Measurements from ENCODE around the gene C20orf96. TPM values are rescaled to one million over a fixed set of nuclear protein-coding genes. Genes with fewer than 3 reads are reported as not detected.

Gene C20orf96
- total and polyA plus RNA-seq, 2 of the 4 experiments (the other 2 are of a cell fraction) = 2.0 to 9.8 TPM

DNA sequence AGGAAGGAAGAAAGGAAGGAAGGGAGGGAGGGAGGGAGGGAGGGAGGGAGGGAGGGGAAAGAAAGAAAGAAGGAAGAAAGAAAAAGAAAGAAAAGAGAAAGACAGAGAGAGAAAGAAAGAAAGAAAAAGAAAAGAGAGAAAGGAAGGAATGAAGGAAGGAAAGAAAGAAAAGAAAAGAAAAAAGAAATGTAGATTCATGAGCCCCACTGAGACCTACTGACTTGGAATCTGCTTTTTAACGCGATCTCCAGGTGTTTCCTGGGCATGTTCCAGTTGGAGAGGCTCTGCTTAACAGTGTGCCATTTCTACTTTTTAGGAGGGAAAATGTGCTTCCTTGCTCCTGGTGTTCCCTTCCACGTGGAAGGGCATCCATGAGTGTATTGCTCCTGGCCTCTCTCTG is 16.7 kb downstream of the C20orf96 start:
- no peak overlapping the region for H4K8ac ChIP-seq (ENCODE audit: low read depth in 2 of 2, low read length in 2 of 2)
- WGBS, 2 experiments (ENCODE audit: extremely low coverage in 2 of 2, insufficient read length in 1 of 2) = 87% methylated on average over 3 of the region's 3 CpGs; no CpG with 5 or more reads in 1 of the 2 experiments

More for the DNA sequence above, 16.7 kb downstream of the C20orf96 start:
- Histone ChIP-seq H4K5ac (ENCODE audit: low read depth, low read length) (no peak overlapping the region), H4K91ac (ENCODE audit: insufficient read depth, low read depth, low read length) (no peak overlapping the region), H4K20me1 (ENCODE audit: insufficient read depth, low read length) (no peaks in the 10 kb centered on the region), H3K4me2 (ENCODE audit: low read depth, low read length) (no peak overlapping the region), H3K27me3 (ENCODE audit: control insufficient read depth, insufficient read depth, low read length) (no peaks in the 10 kb centered on the region), H3K9me1 (ENCODE audit: insufficient read depth, low read length) (no peaks in the 10 kb centered on the region; the same call in 1 of the 2 replicates), H2BK15ac (ENCODE audit: low read depth, low read length) (no peak overlapping the region), H3K36me3 (ENCODE audit: control insufficient read depth, insufficient read depth, low read length) (peaks cover 31% of the 10 kb centered on the region), H2AK5ac (ENCODE audit: low read depth, low read length) (no peak overlapping the region), H3K79me1 (ENCODE audit: low read depth in 1 of 2, low read length in 2 of 2) (no peaks in the 10 kb centered on the region), H2BK20ac (ENCODE audit: low read depth, low read length) (no peak overlapping the region), H3K4ac (ENCODE audit: low read depth, low read length) (no peak overlapping the region), H3K9ac (ENCODE audit: low read depth, low read length) (no peak overlapping the region), H2BK5ac (ENCODE audit: low read depth, low read length, poor library complexity, severe bottlenecking) (no peak overlapping the region), H2AFZ (replicated peaks; ENCODE audit: low read length, poor library complexity) (no peak overlapping the region), H3K56ac (ENCODE audit: extremely low read depth, insufficient read depth, low read length) (no peak overlapping the region), H3K18ac (ENCODE audit: low read depth, low read length) (no peak overlapping the region), H3K14ac (replicated peaks; ENCODE audit: low read depth, low read length) (no peak overlapping the region), H2BK120ac (ENCODE audit: low read depth, low read length) (no peak overlapping the region), H3K9me3 (ENCODE audit: control insufficient read depth, insufficient read depth, low read length) (no peaks in the 10 kb centered on the region), H3K23ac (ENCODE audit: low read depth, low read length) (no peak overlapping the region), H2AK9ac (replicated peaks; ENCODE audit: low read depth, low read length, poor library complexity) (no peak overlapping the region), H3K4me1 (ENCODE audit: control insufficient read depth, insufficient read depth, low read length) (no peaks in the 10 kb centered on the region), H3K4me3 (ENCODE audit: insufficient read depth, low read depth, low read length) (no peak overlapping the region), H3K27ac (ENCODE audit: insufficient read depth, low read length) (no peak overlapping the region)
- in situ Hi-C loops (cut with MboI; ENCODE audit: low sequenced_read_pairs) = no loop called here
- BruUV-seq (replicated peaks) = no TSS peak
- DNase-seq (no peak), ATAC-seq (ENCODE audit: low read depth) (no peak)
- dilution Hi-C loops (cut with HindIII; ENCODE audit: low sequenced_read_pairs, unreplicated experiment) = no loop called here
- intact Hi-C loops (cut with micrococcal nuclease) = no loop called here
- TF ChIP-seq MXI1 (IDR thresholded peaks at IDR 0.05; ENCODE audit: borderline replicate concordance, low read depth, low read length) (no peak), NFE2L2 (IDR thresholded peaks at IDR 0.05; ENCODE audit: low read depth, low read length) (no peak), BHLHE40 (IDR thresholded peaks at IDR 0.05; ENCODE audit: low read depth, low read length) (no peak), SMC3 (IDR thresholded peaks at IDR 0.05; ENCODE audit: low read depth, low read length) (no peak)
- TF ChIP-seq, protein P1, sequence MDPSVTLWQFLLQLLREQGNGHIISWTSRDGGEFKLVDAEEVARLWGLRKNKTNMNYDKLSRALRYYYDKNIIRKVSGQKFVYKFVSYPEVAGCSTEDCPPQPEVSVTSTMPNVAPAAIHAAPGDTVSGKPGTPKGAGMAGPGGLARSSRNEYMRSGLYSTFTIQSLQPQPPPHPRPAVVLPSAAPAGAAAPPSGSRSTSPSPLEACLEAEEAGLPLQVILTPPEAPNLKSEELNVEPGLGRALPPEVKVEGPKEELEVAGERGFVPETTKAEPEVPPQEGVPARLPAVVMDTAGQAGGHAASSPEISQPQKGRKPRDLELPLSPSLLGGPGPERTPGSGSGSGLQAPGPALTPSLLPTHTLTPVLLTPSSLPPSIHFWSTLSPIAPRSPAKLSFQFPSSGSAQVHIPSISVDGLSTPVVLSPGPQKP (IDR thresholded peaks at IDR 0.05; ENCODE audit: borderline replicate concordance, low read depth, low read length) = no peak
- CTCF ChIA-PET = no interaction called here
- POLR2A ChIA-PET (ENCODE audit: unreplicated experiment) = interaction anchor here (0.5 kb wide), 1 partner anchor 47 kb away, joined by 4 read pairs; no protein-coding TSS in a partner anchor
